Measurements from ENCODE around the gene SERPINB3. TPM values are rescaled to one million over a fixed set of nuclear protein-coding genes. Genes with fewer than 3 reads are reported as not detected.
A peak's percentile ranks its signal among the peaks of the same experiment; 100 is the strongest.

SERPINB3 gene
- total RNA-seq, 6 experiments from 2014 or later: not detected

DNA sequence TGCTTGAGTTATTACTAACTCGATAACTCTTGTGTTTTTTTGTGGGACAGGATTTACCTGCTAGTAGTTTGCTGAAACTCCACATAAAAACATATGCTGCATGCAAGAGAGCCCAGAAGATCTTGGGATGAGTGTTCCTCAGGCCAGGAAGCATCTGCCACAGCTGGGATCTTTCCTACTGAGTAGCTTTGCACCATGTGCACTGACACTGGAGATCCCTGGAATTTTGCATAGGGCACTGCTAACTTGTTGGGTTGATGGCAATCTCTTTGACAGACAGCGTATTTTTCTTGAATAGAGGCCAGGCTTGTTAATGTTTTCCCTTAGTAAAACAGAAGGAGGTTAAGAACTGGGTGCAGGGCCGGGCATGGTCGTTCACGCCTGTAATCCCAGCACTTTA lies 40.3 kb upstream of the SERPINB3 start:
- intact Hi-C loops (cut with DNase I): no loop called here
- ATAC-seq (peak in 3 of 4 donors; percentile 62 to 82 (median 73)), DNase-seq (no peak)
- H3K4me1 ChIP-seq: no peaks in the 10 kb centered on the region
- no peaks in the 10 kb centered on the region for H3K27me3 ChIP-seq
- H3K9me3 ChIP-seq: no peaks in the 10 kb centered on the region
- H3K36me3 ChIP-seq: no peaks in the 10 kb centered on the region
- no peak overlapping the region for H3K4me3 ChIP-seq
- H3K27ac ChIP-seq: no peak overlapping the region
- WGBS (ENCODE audit: insufficient coverage, low coverage, low lambda C conversion rate, missing lambda C conversion rate): 30% methylated on average over 5 of the region's 5 CpGs
- TF ChIP-seq POLR2A (IDR thresholded peaks at IDR 0.05): no peak
- TF ChIP-seq, protein P1, sequence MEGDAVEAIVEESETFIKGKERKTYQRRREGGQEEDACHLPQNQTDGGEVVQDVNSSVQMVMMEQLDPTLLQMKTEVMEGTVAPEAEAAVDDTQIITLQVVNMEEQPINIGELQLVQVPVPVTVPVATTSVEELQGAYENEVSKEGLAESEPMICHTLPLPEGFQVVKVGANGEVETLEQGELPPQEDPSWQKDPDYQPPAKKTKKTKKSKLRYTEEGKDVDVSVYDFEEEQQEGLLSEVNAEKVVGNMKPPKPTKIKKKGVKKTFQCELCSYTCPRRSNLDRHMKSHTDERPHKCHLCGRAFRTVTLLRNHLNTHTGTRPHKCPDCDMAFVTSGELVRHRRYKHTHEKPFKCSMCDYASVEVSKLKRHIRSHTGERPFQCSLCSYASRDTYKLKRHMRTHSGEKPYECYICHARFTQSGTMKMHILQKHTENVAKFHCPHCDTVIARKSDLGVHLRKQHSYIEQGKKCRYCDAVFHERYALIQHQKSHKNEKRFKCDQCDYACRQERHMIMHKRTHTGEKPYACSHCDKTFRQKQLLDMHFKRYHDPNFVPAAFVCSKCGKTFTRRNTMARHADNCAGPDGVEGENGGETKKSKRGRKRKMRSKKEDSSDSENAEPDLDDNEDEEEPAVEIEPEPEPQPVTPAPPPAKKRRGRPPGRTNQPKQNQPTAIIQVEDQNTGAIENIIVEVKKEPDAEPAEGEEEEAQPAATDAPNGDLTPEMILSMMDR (IDR thresholded peaks at IDR 0.05): no peak

DNA sequence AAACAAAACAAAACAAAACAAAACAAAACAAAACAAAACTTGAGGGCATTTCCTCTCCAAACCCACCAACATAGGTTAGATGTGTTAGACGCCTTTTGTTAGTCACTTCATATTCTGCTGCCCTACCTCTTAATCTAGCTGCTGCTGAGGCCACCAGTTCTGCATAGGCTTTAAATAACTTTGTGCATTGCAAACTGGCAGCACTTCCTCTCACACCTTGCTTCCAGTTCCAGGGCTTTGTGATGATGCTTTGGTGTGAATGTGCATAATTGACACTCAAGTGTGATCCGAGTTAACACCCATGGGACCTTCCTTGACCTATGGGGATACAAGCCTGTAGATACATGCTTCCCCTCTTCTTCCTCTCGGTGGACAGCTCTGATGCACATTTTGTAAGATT lies 38.8 kb upstream of the SERPINB3 start:
- TF ChIP-seq POLR2A (IDR thresholded peaks at IDR 0.05): no peak
- TF ChIP-seq, protein P1 (IDR thresholded peaks at IDR 0.05): no peak
- WGBS (ENCODE audit: insufficient coverage, low coverage, low lambda C conversion rate, missing lambda C conversion rate): 72% methylated on average over 3 of the region's 3 CpGs
- DNase-seq (no peak), ATAC-seq (no peak)
- no peaks in the 10 kb centered on the region for H3K4me1 ChIP-seq
- no peaks in the 10 kb centered on the region for H3K9me3 ChIP-seq
- no peaks in the 10 kb centered on the region for H3K36me3 ChIP-seq
- intact Hi-C loops (cut with DNase I): no loop called here
- no peak overlapping the region for H3K27ac ChIP-seq
- H3K27me3 ChIP-seq: no peaks in the 10 kb centered on the region
- H3K4me3 ChIP-seq: no peak overlapping the region

DNA sequence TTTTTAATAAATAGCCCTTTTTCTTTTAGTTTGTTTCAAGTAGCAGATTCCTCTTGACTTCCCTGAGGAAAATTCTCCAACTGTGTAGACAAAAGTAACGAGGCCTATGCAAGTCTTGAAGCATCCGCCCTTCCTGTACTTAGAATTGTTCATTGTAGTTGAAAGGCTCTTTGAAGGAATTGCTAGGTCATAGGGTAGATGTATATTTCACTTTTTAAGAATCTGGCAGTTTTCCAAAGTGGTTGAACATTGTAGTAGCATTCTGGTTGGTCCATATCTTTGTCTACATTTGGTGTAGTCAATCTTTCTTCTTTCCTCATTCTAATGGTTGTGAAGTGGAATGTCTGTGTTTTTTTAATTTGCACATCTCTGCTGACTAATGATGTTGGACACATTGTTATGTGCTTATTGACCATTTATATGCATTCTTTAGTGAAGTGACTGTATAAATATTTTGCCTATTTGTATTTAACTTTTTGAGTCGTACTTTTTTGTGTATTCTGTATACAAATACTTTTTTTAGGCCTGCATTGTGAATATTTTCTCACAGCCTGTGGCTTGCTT lies 35.5 kb upstream of the SERPINB3 start:
- no peaks in the 10 kb centered on the region for H3K27me3 ChIP-seq
- H3K4me3 ChIP-seq: no peak overlapping the region
- intact Hi-C loops (cut with DNase I): no loop called here
- no peaks in the 10 kb centered on the region for H3K36me3 ChIP-seq
- H3K4me1 ChIP-seq: no peaks in the 10 kb centered on the region
- no peaks in the 10 kb centered on the region for H3K9me3 ChIP-seq
- DNase-seq (no peak), ATAC-seq (no peak)
- 73% methylated on average over 3 of the region's 3 CpGs for WGBS (ENCODE audit: insufficient coverage, low coverage, low lambda C conversion rate, missing lambda C conversion rate)
- H3K27ac ChIP-seq: no peak overlapping the region
- TF ChIP-seq POLR2A (IDR thresholded peaks at IDR 0.05): no peak
- TF ChIP-seq, protein P1 (IDR thresholded peaks at IDR 0.05): no peak

DNA sequence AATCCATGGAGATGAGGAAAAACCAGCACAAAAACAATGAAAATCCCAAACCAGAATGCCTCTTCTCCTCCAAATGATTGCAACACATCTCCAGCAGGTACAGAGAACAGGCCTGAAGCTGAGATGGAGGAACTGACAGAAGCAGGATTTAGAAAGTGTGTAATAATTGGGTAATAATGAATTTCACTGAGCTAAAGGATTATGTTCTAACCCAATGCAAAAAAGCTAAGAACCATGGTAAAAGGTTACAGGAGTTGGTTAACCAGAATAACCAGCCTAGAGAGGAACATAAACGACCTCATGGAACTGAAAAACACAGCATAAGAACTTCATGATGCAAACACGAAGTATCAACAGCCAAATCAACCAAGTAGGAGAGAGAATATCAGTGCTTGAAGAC lies 27.4 kb upstream of the SERPINB3 start:
- 64% methylated on average over 2 of the region's 2 CpGs for WGBS (ENCODE audit: insufficient coverage, low coverage, low lambda C conversion rate, missing lambda C conversion rate)
- H3K4me1 ChIP-seq: no peaks in the 10 kb centered on the region

More for the DNA sequence above, 27.4 kb upstream of the SERPINB3 start:
- no peak overlapping the region for H3K4me3 ChIP-seq
- no peak overlapping the region for H3K27ac ChIP-seq
- no peak for DNase-seq
- H3K36me3 ChIP-seq: no peaks in the 10 kb centered on the region
- no peaks in the 10 kb centered on the region for H3K27me3 ChIP-seq
- intact Hi-C loops (cut with DNase I): no loop called here
- TF ChIP-seq, protein P1 (IDR thresholded peaks at IDR 0.05): no peak
- no peak for TF ChIP-seq POLR2A (IDR thresholded peaks at IDR 0.05)
- no peak for ATAC-seq
- no peaks in the 10 kb centered on the region for H3K9me3 ChIP-seq
